Colonic mucosa (tissue), 4 donors: Measurements from ENCODE around the gene CDK19. TPM values are rescaled to one million over a fixed set of nuclear protein-coding genes. Genes with fewer than 3 reads are reported as not detected.

Experiments
- DNase-seq: peaks from one replicate; pipeline ENCODE4 v3.0.0-alpha.2; 2020
- H3K27ac ChIP-seq: fragments of 200-600 bp; one replicate; pipeline ENCODE4 v1.8.0; 2021
- H3K27me3 ChIP-seq: fragments of 200-600 bp; one replicate; pipeline ENCODE4 v1.8.0; 2021
- H3K36me3 ChIP-seq: fragments of 200-600 bp; one replicate; pipeline ENCODE4 v1.8.0; 2021
- H3K4me1 ChIP-seq: fragments of 200-600 bp; one replicate; pipeline ENCODE4 v1.8.0; 2021; ENCODE audit warnings: mild to moderate bottlenecking
- H3K4me3 ChIP-seq: fragments of 200-600 bp; one replicate; pipeline ENCODE4 v1.8.0; 2021
- H3K9ac ChIP-seq, 2 donors: one replicate each; pipeline ENCODE4 v1.7.0; 2013; ENCODE audit warnings: control low read depth in 2 of 2, low read depth in 2 of 2, low read length in 2 of 2
- H3K9me3 ChIP-seq: fragments of 200-600 bp; one replicate; pipeline ENCODE4 v1.8.0; 2021
- intact Hi-C: fragments of 100-400 bp; cut with DNase I; formaldehyde crosslinking; loops from one replicate; pipeline ENCODE4 v1.14.1; 2022
- total RNA-seq, 2 donors: library from RNA; stranded (reverse); fragmentation: NEBNext Ultra II Directional in 1 of 2; extraction: Animal tissue kit (Norgen Biotek cat#: 25700) in 1 of 2; gene quantifications; one replicate each; pipeline ENCODE4 v1.2.1, GENCODE V29; 2021
- TF ChIP-seq, protein P1 (sequence below): fragments of 200-600 bp; IDR thresholded peaks from one replicate; pipeline ENCODE4 v1.8.0; 2022; ENCODE audit warnings: antibody characterized with exemption, mild to moderate bottlenecking
- donor health status: healthy.
- donor health status: DM: no; HTN: no; CAD: no.
- donor health status: DM: no; HTN: no; CAD: no.

Gene CDK19
- total RNA-seq, 2 donors from 2014 or later = 20.2 to 36.5 TPM

DNA sequence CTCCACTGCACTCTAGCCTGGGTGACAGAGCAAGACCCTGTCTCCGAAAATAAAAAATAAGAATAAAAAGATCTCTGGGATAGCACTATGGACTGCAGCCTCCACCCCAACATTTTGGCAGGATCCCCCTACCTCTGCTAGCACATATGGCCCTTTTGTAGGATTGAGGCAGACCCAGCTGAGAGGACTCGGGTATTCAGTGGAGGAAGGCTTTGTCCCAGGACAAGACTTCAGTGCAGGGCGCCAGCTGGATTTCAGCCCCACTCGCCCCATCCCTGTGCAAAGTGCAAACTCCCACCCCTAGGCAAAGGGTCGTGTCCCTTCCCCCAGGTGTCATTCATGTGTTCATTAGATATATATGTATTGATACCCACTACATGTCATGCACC, 254.3 kb downstream of the CDK19 start:
- Histone ChIP-seq H3K4me3 (no peak overlapping the region), H3K9me3 (no peaks in the 10 kb centered on the region), H3K27me3 (no peaks in the 10 kb centered on the region), H3K4me1 (no peaks in the 10 kb centered on the region), H3K36me3 (no peaks in the 10 kb centered on the region), H3K9ac (no peak overlapping the region), H3K27ac (peak overlapping the region; percentile 60)
- intact Hi-C loops = no loop called here
- TF ChIP-seq, protein P1, sequence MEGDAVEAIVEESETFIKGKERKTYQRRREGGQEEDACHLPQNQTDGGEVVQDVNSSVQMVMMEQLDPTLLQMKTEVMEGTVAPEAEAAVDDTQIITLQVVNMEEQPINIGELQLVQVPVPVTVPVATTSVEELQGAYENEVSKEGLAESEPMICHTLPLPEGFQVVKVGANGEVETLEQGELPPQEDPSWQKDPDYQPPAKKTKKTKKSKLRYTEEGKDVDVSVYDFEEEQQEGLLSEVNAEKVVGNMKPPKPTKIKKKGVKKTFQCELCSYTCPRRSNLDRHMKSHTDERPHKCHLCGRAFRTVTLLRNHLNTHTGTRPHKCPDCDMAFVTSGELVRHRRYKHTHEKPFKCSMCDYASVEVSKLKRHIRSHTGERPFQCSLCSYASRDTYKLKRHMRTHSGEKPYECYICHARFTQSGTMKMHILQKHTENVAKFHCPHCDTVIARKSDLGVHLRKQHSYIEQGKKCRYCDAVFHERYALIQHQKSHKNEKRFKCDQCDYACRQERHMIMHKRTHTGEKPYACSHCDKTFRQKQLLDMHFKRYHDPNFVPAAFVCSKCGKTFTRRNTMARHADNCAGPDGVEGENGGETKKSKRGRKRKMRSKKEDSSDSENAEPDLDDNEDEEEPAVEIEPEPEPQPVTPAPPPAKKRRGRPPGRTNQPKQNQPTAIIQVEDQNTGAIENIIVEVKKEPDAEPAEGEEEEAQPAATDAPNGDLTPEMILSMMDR = no peak
- DNase-seq = no peak

GRCh38 chr6:110560239-110561007, 254.8 kb downstream of the CDK19 start:
- no peak overlapping the region for H3K4me3 ChIP-seq
- H3K27me3 ChIP-seq = no peaks in the 10 kb centered on the region
- H3K27ac ChIP-seq = peak overlapping the region; percentile 60
- no peaks in the 10 kb centered on the region for H3K36me3 ChIP-seq
- H3K9ac ChIP-seq = no peak overlapping the region
- no peaks in the 10 kb centered on the region for H3K4me1 ChIP-seq
- TF ChIP-seq, protein P1 = no peak
- no peaks in the 10 kb centered on the region for H3K9me3 ChIP-seq
- no peak for DNase-seq
- intact Hi-C loops = no loop called here

Other genes with a start within 250 kb of the CDK19 start
- 10 to 100 TPM; 70.4 to 72.7 TPM for gene AMD1, start 59.3 kb upstream of the CDK19 start, total RNA-seq
- 10 to 100 TPM; 75.6 to 87.4 TPM for gene GTF3C6, start 143.2 kb upstream of the CDK19 start, total RNA-seq
- 10 to 100 TPM; 20.0 to 23.7 TPM for gene RPF2, start 166.6 kb upstream of the CDK19 start, total RNA-seq